ENCODE measurements around the gene RIMS4.

Gene RIMS4

DNA sequence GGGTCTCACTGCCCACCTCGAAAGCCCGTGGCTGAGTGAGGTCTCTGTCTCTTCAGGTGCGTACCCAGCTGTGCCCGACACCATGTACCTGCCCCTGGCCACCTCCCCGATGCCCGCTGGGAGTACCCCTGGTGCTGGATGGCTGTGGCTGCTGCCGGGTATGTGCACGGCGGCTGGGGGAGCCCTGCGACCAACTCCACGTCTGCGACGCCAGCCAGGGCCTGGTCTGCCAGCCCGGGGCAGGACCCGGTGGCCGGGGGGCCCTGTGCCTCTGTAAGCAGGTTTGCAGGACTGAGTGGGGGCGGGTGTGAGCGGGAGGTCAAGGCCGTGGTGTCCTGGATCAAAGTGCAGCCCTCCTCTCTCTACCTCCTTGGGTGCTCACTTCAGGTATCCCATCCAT is 90.5 kb downstream of the RIMS4 start:
- no peak for DNase-seq (ENCODE audit: low spot score)

DNA sequence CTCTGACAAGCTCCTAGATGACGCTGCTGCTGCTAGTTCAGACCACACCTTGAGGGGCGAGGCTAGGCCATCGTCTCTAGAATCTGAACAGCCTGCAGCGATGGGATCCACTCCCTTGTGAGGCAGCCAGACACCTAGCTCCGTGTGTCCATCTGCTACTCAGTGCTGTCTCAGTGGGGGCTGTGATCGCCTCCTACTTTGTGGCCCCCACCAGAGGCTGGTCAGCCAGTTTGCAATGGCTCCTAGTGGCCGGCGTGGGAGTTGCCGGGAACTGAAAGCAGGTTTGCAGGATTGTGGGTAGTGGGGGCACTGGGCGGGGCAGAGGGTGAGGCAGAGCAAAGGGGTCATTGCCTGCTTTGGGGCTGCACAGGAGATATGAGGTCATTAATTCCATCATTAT is 92.4 kb downstream of the RIMS4 start:
- no peak for DNase-seq (ENCODE audit: low spot score)

GRCh38 chr20:44716309-44717106 is 93.8 kb downstream of the RIMS4 start:
- DNase-seq (ENCODE audit: low spot score), result no peak

- no peak for DNase-seq (ENCODE audit: low spot score)
Measured at GRCh38 chr20:44715499-44716308, 94.6 kb downstream of the RIMS4 start.

- no peak for DNase-seq (ENCODE audit: low spot score)
Measured at GRCh38 chr20:44714701-44715498, 95.4 kb downstream of the RIMS4 start, which contains the start of gene CCN5. TSS of gene CCN5 (plus strand) at chr20:44715369. CDS start at chr20:44715391, 22 bp downstream.

DNA sequence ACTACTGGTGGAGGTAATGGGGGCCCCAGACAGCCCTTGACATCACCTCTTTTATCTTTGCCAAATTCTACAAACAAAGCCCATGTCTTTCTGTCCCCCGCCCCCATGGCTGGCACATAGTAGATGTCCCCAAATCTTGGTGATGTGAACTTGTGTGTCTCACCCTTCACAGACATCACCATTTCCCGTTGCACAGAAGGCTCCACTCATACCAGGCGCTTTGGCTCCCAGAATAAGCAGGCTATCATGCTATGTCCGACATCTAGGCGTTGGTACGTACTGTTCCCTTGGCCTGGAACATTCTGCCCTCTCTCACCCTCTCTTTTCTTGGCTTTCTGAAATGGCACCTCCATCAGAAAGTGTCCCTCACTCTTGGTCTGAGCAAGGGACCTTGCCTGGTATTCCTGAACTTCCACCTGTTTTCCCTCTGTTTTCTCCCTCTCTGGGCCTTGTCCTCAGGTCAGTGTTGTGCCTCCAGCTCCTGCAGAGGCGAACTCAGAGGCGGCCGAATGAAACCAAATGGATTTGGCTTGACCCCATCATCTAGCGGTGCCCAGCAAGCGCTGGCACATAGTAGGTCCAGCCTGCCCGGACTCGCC is 96.1 kb downstream of the RIMS4 start:
- DNase-seq (ENCODE audit: low spot score), result no peak

- DNase-seq (ENCODE audit: low spot score), result no peak
Measured at GRCh38 chr20:44711237-44711636, 99.1 kb downstream of the RIMS4 start.

DNA sequence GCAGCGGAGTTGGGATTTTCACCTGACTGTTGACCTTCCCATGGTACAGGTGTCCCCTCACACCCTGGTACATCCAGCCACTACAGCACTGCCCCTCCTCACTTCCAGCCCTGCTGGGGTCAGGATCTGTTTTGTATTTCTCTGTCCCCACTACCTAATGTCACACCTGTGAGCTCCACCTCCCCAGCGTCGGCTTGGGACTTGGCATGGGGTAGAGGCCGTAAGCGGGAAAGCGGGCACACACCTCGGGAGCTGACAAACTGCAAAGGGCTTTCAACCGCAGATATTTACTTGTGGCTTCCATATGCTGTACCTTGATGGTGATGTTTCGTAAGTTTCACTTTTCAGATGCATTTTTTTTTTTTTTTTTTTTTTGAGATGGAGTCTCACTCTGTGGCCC is 100.5 kb downstream of the RIMS4 start:
- DNase-seq (ENCODE audit: low spot score), result no peak

DNA sequence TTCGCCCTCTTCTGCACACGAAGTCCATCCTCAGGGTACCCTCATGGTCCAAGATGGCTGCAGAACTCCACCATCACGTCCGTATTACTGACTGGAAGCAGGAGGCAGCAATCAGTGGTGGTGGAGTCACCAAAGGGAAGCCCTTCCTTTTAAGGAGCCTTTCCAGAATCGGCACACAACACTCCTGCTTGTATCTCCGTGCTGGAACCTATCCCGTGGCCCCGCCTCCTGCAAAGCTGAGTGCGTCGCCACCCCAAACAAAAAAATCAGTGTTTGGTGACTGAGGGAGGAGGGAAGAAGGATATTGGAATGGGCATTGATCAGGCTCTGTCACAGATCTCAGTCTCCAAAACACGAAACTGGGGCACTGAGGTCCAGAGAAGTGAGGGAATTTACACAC is 101.0 kb downstream of the RIMS4 start:
- DNase-seq (ENCODE audit: low spot score), result no peak

- no peak for DNase-seq (ENCODE audit: low spot score)
Measured at GRCh38 chr20:44707018-44707579, 103.2 kb downstream of the RIMS4 start.

DNA sequence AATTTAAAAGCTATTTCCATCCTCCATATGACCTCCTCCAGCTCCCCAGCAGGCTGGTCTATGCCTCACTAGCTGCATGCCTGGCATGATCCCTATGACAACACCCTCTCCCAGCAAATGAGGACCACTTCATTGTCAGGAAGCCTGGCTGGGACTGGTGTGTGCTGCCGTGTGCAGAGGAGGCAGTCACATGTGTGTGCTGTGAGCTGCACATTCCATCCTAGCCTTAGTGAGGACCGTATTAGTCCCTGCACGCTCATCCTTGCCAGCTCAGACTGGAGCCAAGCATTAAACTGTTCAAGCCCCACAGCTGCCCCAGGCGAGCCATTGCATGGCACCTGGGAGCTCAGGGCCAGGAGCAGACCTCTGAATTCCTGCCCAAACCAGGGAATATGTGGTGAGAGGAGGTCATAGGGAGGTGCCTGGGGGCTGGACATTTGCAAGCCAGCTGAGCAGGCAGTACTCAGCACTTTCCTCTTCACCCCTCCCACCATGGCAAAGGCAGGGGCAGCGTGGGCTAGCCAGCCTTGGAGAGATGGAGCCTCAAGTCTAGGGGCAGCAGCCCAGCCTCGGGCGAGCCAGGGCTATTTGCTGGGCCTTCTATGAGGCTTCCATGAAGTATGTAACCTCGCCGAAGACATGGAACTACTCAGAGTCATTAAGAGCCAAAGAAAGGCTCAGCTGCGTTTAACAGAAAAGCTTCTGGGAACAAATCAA is 103.9 kb downstream of the RIMS4 start:
- DNase-seq (ENCODE audit: low spot score), result no peak

GRCh38 chr20:44705364-44706094 is 104.8 kb downstream of the RIMS4 start:
- DNase-seq (ENCODE audit: low spot score), result no peak

DNA sequence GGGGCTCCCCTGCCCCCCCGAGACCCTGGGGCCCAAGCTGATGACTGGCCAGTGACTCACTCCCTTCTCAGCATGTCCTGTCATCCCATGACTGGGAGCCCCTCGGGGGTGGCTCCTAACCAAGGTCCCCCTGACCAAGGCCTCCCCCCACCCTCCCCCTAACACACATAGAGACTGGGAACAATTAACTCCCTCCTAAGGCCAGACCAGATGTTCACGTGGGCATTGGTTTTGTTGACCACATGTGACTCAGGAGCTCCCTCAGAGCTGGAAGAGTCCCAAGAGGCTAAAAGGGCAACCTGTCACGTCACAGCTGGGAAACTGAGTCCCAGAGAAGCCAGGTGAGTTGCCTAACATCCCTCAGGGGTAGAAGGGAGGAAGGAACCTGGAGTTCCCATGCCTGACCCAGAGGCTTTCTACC is 105.8 kb downstream of the RIMS4 start:
- DNase-seq (ENCODE audit: low spot score), result no peak

- DNase-seq (ENCODE audit: low spot score), result no peak
Measured at GRCh38 chr20:44703956-44704488, 106.3 kb downstream of the RIMS4 start.

- DNase-seq (ENCODE audit: low spot score), result no peak
Measured at GRCh38 chr20:44703183-44703925, 107.0 kb downstream of the RIMS4 start.

- DNase-seq (ENCODE audit: low spot score), result no peak
Measured at GRCh38 chr20:44702776-44703175, 107.6 kb downstream of the RIMS4 start.

- no peak for DNase-seq (ENCODE audit: low spot score)
Measured at GRCh38 chr20:44701858-44702256, 108.5 kb downstream of the RIMS4 start.
